ENCODE data around the gene UFSP2. TPM values are rescaled to one million over a fixed set of nuclear protein-coding genes. Genes with fewer than 3 reads are reported as not detected.

Gene UFSP2
- total and polyA plus RNA-seq, 2 of the 4 experiments (the other 2 are of a cell fraction), result 21.8 to 43.7 TPM

GRCh38 chr4:185358959-185359358 is 66.8 kb downstream of the UFSP2 start:
- ChIA-PET POLR2A (ENCODE audit: unreplicated experiment) (no interaction called here), CTCF (interaction anchor here (0.5 to 0.7 kb wide), 2 partner anchors 13 to 191 kb away, joined by 4 to 6 read pairs; no protein-coding TSS in a partner anchor)
- H2BK5ac ChIP-seq (ENCODE audit: low read depth, low read length, poor library complexity, severe bottlenecking), result peak overlapping the region; percentile 75
- no peak overlapping the region for H3K4me3 ChIP-seq (ENCODE audit: insufficient read depth, low read depth, low read length)
- peak overlapping the region; percentile 33; the same call in 1 of the 2 replicates for H3K4ac ChIP-seq (ENCODE audit: low read depth, low read length)
- BruUV-seq (replicated peaks), result no TSS peak
- peak overlapping the region; percentile 8; the same call in 1 of the 3 replicates for H2BK15ac ChIP-seq (ENCODE audit: low read depth, low read length)
- no peaks in the 10 kb centered on the region for H4K20me1 ChIP-seq (ENCODE audit: insufficient read depth, low read length)
- 0 out of 2 replicates have a peak, but pooled peaks cover 3% of the 10 kb centered on the region for H3K9me1 ChIP-seq (ENCODE audit: insufficient read depth, low read length)
- dilution Hi-C loops (cut with HindIII; ENCODE audit: low sequenced_read_pairs, unreplicated experiment) (no loop called here), intact Hi-C loops (cut with micrococcal nuclease) (no loop called here), in situ Hi-C loops (cut with MboI; ENCODE audit: low sequenced_read_pairs) (no loop called here)
- H3K9ac ChIP-seq (ENCODE audit: low read depth, low read length), result no peak overlapping the region
- DNase-seq (peak; percentile 38), ATAC-seq (ENCODE audit: low read depth) (peak; percentile 49)
- H3K36me3 ChIP-seq (ENCODE audit: control insufficient read depth, insufficient read depth, low read length), result peaks cover 9% of the 10 kb centered on the region
- H2BK20ac ChIP-seq (ENCODE audit: low read depth, low read length), result 0 out of 2 replicates have a peak overlapping the region, but pooled peaks have one; percentile 21
- H3K4me2 ChIP-seq (ENCODE audit: low read depth, low read length), result no peak overlapping the region
- no peak overlapping the region for H3K23ac ChIP-seq (ENCODE audit: low read depth, low read length)
- no peaks in the 10 kb centered on the region for H3K79me1 ChIP-seq (ENCODE audit: low read depth in 1 of 2, low read length in 2 of 2)
- 73% methylated on average over 2 of the region's 4 CpGs; no CpG with 5 or more reads in 1 of the 2 experiments for WGBS, 2 experiments (ENCODE audit: extremely low coverage in 2 of 2, insufficient read length in 1 of 2)
- H2AFZ ChIP-seq (replicated peaks; ENCODE audit: low read length, poor library complexity), result no peak overlapping the region
- H4K5ac ChIP-seq (ENCODE audit: low read depth, low read length), result peak overlapping the region; percentile 64; the same call in 1 of the 2 replicates
- peak overlapping the region; percentile 0; the same call in 1 of the 2 replicates for H2AK5ac ChIP-seq (ENCODE audit: low read depth, low read length)
- peak overlapping the region in 1 of 2 experiments; percentile 28; a peak in 2 of 4 replicates for H4K8ac ChIP-seq (ENCODE audit: low read depth in 2 of 2, low read length in 2 of 2)
- peaks cover 5% of the 10 kb centered on the region for H3K4me1 ChIP-seq (ENCODE audit: control insufficient read depth, insufficient read depth, low read length)
- no peaks in the 10 kb centered on the region for H3K27me3 ChIP-seq (ENCODE audit: control insufficient read depth, insufficient read depth, low read length)
- no peak for TF ChIP-seq POLR2A (IDR thresholded peaks at IDR 0.05; ENCODE audit: low read depth, low read length)
- TF ChIP-seq ELK1 (IDR thresholded peaks at IDR 0.05; ENCODE audit: borderline replicate concordance, low read depth, low read length), result no peak
- no peak for TF ChIP-seq FOS (IDR thresholded peaks at IDR 0.05; ENCODE audit: low read depth, low read length)
- no peak for TF ChIP-seq MAZ (IDR thresholded peaks at IDR 0.05; ENCODE audit: borderline replicate concordance, low read depth, low read length)
- no peak for TF ChIP-seq CHD1 (IDR thresholded peaks at IDR 0.05; ENCODE audit: low read depth, low read length)
- TF ChIP-seq MAFK (IDR thresholded peaks at IDR 0.05; ENCODE audit: low read depth, low read length), result no peak
- TF ChIP-seq NFE2L2 (IDR thresholded peaks at IDR 0.05; ENCODE audit: low read depth, low read length), result no peak
- TF ChIP-seq CEBPB (IDR thresholded peaks at IDR 0.05; ENCODE audit: low read depth, low read length), result no peak
- no peak for TF ChIP-seq RFX5 (IDR thresholded peaks at IDR 0.05; ENCODE audit: low read depth, low read length)
- no peak for TF ChIP-seq USF2 (IDR thresholded peaks at IDR 0.05; ENCODE audit: low read depth, low read length)
- TF ChIP-seq RCOR1 (IDR thresholded peaks at IDR 0.05; ENCODE audit: insufficient replicate concordance, low read length), result no peak
- no peak for TF ChIP-seq CTCF (conservative IDR thresholded peaks at IDR 0.05; ENCODE audit: low read depth, low read length)
- no peak for TF ChIP-seq MXI1 (IDR thresholded peaks at IDR 0.05; ENCODE audit: borderline replicate concordance, low read depth, low read length)
- TF ChIP-seq SMC3 (IDR thresholded peaks at IDR 0.05; ENCODE audit: low read depth, low read length), result no peak
- no peak for TF ChIP-seq RAD21 (IDR thresholded peaks at IDR 0.05; ENCODE audit: low read length)
- TF ChIP-seq BHLHE40 (IDR thresholded peaks at IDR 0.05; ENCODE audit: low read depth, low read length), result no peak
- H2BK120ac ChIP-seq (ENCODE audit: low read depth, low read length), result peak overlapping the region; percentile 51; the same call in 1 of the 2 replicates
- peak overlapping the region; percentile 42; the same call in 1 of the 2 replicates for H3K18ac ChIP-seq (ENCODE audit: low read depth, low read length)
- no peak overlapping the region for H3K56ac ChIP-seq (ENCODE audit: extremely low read depth, insufficient read depth, low read length)
- H3K27ac ChIP-seq (ENCODE audit: insufficient read depth, low read length), result peak overlapping the region; percentile 72
- no peaks in the 10 kb centered on the region for H3K9me3 ChIP-seq (ENCODE audit: control insufficient read depth, insufficient read depth, low read length)
- H4K91ac ChIP-seq (ENCODE audit: insufficient read depth, low read depth, low read length), result peak overlapping the region; percentile 5; the same call in 1 of the 2 replicates
- no peak overlapping the region for H2AK9ac ChIP-seq (replicated peaks; ENCODE audit: low read depth, low read length, poor library complexity)
- 0 out of 2 replicates have a peak overlapping the region, but pooled peaks have one; percentile 27 for H3K14ac ChIP-seq (replicated peaks; ENCODE audit: low read depth, low read length)

Data from IMR-90 (cell line).